Activated CD8-positive, alpha-beta memory T cell treated with anti-CD3 and anti-CD28 coated beads for 24 hours (primary cell): Measurements from ENCODE around the gene ANAPC16.
"Not testable (repeated sequence)": the region's sequence is repeated elsewhere in the genome, so short reads cannot be mapped to it uniquely, and the experiment has no call there.

Experiments used
- DNase-seq: peaks from one replicate; pipeline ENCODE4 v3.0.0-alpha.2; 2020

The ANAPC16 gene

GRCh38 chr10:72218325-72218724 is 2.5 kb downstream of the ANAPC16 start:
- DNase-seq = no peak

DNA sequence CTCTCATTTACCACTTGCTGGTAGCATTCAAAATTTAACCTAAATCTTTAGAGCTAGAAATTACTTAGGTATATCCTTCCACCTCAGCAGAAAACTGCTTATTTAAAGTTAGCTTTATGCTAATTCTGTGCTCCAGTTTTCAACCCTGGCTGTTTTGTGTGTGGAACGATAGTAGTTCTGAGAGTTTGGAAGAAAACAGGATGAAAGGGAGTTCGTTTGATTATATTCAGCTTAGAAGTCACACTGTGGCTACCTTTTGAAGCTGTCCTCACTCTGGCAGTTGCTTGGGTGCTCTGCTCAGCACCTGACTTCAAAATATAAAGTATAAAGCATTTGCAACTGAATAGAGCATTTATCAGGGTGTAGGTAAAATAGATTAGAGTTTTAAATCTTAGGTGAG is 2.9 kb downstream of the ANAPC16 start:
- no peak for DNase-seq

GRCh38 chr10:72219235-72219814 is 3.5 kb downstream of the ANAPC16 start:
- DNase-seq = no peak

- no peak for DNase-seq
Observed at GRCh38 chr10:72220637-72221036, 4.8 kb downstream of the ANAPC16 start.

GRCh38 chr10:72221278-72221677 is 5.5 kb downstream of the ANAPC16 start:
- no peak for DNase-seq

DNA sequence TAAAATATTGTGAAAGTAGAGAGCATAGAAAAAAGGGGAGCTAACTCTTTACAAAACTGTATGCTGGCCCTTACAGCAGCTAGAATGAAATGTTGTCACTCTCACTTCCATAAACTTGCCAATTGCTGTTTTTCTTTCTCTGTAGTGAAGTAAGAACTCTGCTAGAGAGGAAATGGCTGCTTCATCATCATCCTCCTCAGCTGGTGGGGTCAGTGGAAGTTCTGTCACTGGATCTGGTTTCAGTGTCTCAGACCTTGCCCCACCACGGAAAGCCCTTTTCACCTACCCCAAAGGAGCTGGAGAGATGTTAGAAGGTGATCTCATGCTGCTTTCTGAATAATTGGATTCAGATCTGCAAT is 7.9 kb downstream of the ANAPC16 start:
- no peak for DNase-seq

GRCh38 chr10:72224191-72224590 is 8.4 kb downstream of the ANAPC16 start:
- DNase-seq = not testable (repeated sequence)

GRCh38 chr10:72226418-72227027 is 10.7 kb downstream of the ANAPC16 start:
- no peak for DNase-seq

DNA sequence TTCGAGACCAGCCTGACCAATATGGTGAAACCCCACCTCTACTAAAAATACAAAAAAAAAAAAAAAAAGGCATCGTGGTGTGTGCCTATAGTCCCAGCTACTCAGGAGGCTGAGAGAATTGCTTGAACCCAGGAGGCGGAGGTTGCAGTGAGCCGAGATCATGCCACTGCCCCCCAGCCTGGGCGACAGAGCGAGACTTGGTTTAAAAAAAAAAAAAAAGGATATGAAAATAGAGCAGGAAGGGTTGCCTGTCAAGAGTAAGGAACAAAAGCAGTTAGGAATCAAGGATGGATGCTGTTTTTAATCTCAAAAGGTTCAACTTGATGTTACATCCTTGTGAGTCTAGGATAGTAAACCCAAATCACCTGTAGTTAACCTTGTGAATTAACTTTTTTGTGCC is 12.0 kb downstream of the ANAPC16 start:
- no peak for DNase-seq

- no peak for DNase-seq
Observed at GRCh38 chr10:72228318-72228751, 12.5 kb downstream of the ANAPC16 start.

- no peak for DNase-seq
Observed at GRCh38 chr10:72229261-72230251, 13.7 kb downstream of the ANAPC16 start.

DNA sequence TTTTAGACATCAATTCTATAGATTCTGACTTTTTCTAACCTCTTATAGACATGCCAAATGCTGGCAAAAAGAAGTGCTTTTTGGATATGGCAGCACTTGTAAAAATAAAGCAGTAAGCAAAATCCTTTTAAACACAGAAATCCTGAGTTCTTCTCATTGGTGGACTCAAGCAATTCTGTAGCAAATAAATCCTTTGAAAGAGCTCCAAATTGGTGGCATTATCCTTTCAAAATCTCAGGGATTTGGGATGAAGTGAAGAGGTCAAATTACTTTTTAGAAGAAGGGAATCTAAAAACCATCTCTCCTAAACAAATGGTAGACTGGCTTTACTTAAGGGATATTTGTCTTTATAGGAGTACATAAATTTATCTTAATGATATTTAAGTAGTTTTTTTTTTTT is 17.8 kb downstream of the ANAPC16 start:
- no peak for DNase-seq

DNA sequence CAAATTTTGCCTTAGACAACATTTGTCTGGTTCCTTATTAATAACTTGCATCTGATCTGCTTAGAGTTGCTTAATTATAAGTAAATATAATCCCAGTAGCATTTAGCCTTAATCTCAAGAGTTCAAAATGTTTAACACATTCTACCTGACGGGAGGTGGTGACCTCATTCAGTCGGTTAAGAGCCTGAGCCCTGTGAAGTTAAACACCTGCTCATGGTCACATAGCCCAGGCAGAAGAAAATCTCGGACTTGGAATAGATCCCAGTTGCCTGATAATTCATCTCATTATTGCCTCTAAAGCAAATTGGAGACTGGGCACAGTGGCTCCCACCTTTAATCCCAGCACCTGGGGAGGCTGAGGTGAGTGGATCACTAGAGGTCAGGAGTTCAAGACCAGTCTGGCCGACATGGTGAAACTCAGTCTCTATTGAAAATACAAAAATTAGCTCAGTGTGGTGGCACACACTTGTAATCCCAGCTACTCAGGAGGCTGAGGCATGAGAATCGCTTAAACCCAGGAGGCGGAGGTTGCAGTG is 18.8 kb downstream of the ANAPC16 start:
- no peak for DNase-seq

- no peak for DNase-seq
Observed at GRCh38 chr10:72235544-72236279, 19.9 kb downstream of the ANAPC16 start.

- no peak for DNase-seq
Observed at GRCh38 chr10:72238392-72239175, 22.8 kb downstream of the ANAPC16 start.

- DNase-seq = no peak
Observed at GRCh38 chr10:72239409-72239808, 23.6 kb downstream of the ANAPC16 start.

- DNase-seq = no peak
Observed at GRCh38 chr10:72240371-72240770, 24.6 kb downstream of the ANAPC16 start.

DNA sequence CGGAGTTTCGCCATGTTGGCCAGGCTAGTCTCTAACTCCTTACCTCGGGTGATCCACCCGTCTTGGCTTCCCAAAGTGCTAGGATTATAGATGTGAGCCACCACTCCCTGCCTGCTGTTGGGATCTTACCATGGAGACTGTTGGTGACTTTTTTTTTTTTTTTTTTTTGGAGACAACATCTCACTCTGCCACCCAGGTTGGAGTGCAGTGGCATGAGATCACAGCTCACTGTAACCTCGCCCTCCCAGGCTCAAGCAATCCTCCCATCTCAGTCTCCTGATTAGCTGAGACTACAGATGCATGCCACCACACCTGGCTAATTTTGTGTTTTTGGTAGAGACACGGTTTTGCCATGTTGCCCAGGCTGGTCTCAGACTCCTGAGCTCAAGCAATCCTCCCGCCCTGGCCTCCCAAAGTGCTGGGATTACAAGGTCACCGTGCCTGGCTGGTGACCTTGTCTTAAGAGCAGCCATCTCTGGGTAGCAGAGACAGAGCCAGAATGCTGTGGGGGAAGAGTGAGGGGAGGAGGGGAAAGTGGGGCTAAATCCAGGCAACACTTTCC is 26.0 kb downstream of the ANAPC16 start:
- no peak for DNase-seq

DNA sequence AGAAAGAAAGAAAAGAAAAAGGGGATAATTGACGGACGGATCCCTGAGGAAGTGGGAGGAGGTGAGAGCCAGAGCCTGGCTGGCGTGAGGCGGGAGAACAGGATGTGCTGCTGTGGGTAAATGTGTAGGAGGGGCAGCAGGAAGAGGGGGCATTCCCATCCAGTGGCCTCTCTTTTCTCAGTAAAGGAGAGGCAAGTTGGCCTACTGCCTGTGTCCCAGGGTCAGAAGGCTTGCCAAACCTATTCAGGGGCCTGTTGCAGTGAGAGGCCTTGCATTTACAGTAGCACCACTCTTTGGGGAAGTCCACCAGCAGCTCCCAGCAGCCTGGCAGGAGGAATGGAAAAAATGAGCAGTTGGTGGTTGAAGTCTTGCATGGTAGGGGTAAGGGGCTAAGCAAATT is 26.9 kb downstream of the ANAPC16 start:
- peak; percentile 63 for DNase-seq

DNA sequence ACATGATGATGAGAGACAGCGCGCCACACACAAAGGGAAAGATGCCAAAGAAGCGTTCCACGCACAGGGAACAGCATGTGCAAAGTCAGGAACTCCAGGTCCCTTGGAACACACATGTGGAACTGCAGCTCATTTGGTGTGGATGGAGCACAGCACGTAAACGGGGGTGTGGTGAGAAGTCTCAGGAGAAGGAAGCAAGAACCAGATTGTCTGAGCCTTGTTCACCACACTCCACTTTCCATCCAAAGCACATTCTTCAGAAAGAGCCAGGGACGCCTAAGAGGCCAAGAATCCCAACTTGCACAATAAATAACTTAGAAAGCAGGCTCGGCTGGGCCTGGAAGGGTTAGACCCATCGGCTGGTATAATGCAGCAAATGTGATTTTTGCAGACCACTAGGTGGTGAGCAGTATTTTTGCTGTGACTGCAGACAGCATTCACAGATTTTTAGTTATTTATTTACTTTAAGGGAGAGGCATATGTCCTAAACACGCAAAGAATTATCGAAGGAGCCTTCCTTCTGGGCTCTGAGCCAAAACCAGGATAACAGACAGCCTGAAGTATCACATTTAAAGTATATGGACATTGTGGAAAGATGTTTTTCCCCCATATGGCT is 28.1 kb downstream of the ANAPC16 start:
- no peak for DNase-seq

- no peak for DNase-seq
Observed at GRCh38 chr10:72244573-72245038, 28.8 kb downstream of the ANAPC16 start.
